OCI-LY7 (cell line): ENCODE results near the gene PEX5L. TPM values are rescaled to one million over a fixed set of nuclear protein-coding genes. Genes with fewer than 3 reads are reported as not detected.
A peak's percentile ranks its signal among the peaks of the same experiment; 100 is the strongest.

Source experiments
- BruUV-seq: library from RNA; stranded (reverse); fragments of 400-500 nt; replicated peaks from 2 replicates; lab custom pipeline; 2021; lab: Mats Ljungman, UMichigan
- CTCF ChIA-PET: fragments of 300-600 bp; sonication (Branson Sonifier 250); formaldehyde crosslinking; loops from one replicate; lab custom pipeline; 2022; ENCODE audit warnings: antibody characterized with exemption; ENCODE audit not compliant: unreplicated experiment; lab: Charles Lee
- POLR2A ChIA-PET: fragments of 300-600 bp; sonication (Branson Sonifier 250); formaldehyde crosslinking; loops from one replicate; lab custom pipeline; 2022; ENCODE audit warnings: antibody characterized with exemption; lab: Charles Lee
- DNase-seq: peaks from one replicate; pipeline ENCODE4 v3.0.0-alpha.2; 2015; ENCODE audit warnings: low spot score
- H2AFZ ChIP-seq: fragments of 200-600 bp; sonication (generic), shearing (Covaris generic); 2 replicates; pipeline ENCODE4 v1.6.1; 2014; ENCODE audit warnings: mild to moderate bottlenecking, antibody characterized with exemption, low read length, moderate library complexity
- H3K27ac ChIP-seq: fragments of 200-600 bp; sonication (generic); 2 replicates; pipeline ENCODE4 v1.5.1; 2014; ENCODE audit warnings: mixed run types, low read depth, mild to moderate bottlenecking, moderate library complexity, low read length, inconsistent platforms; ENCODE audit not compliant: poor library complexity, severe bottlenecking
- H3K36me3 ChIP-seq: fragments of 200-600 bp; sonication (generic); 2 replicates; pipeline ENCODE4 v1.6.1; 2014; ENCODE audit warnings: mild to moderate bottlenecking, antibody characterized with exemption, low read length, moderate library complexity, mixed read lengths; ENCODE audit not compliant: insufficient read depth
- H3K4me1 ChIP-seq: fragments of 200-600 bp; sonication (generic); 2 replicates; pipeline ENCODE4 v1.5.1; 2014; ENCODE audit warnings: mild to moderate bottlenecking, low read length; ENCODE audit not compliant: insufficient read depth, poor library complexity, severe bottlenecking
- H3K4me2 ChIP-seq: fragments of 200-600 bp; sonication (generic); 2 replicates; pipeline ENCODE4 v1.6.1; 2014; ENCODE audit warnings: mild to moderate bottlenecking, low read length
- H3K4me3 ChIP-seq: fragments of 200-600 bp; sonication (generic); 2 replicates; pipeline ENCODE4 v1.5.1; 2014; ENCODE audit warnings: mild to moderate bottlenecking, low read depth, low read length; ENCODE audit not compliant: poor library complexity, severe bottlenecking
- H3K79me2 ChIP-seq: fragments of 200-600 bp; sonication (generic); 2 replicates; pipeline ENCODE4 v1.6.1; 2016; ENCODE audit warnings: low read depth, mild to moderate bottlenecking, low read length, moderate library complexity, mixed read lengths; ENCODE audit not compliant: insufficient read depth
- H3K9me2 ChIP-seq: fragments of 200-600 bp; sonication (generic); 2 replicates; pipeline ENCODE4 v1.6.1; 2016; ENCODE audit warnings: mild to moderate bottlenecking, low read length, mixed read lengths; ENCODE audit not compliant: insufficient read depth
- H3K9me3 ChIP-seq: fragments of 200-600 bp; sonication (generic); 2 replicates; pipeline ENCODE4 v1.6.1; 2014; ENCODE audit warnings: mild to moderate bottlenecking, mixed run types, low read length, mixed read lengths
- H4K20me1 ChIP-seq: fragments of 200-600 bp; sonication (generic); 2 replicates; pipeline ENCODE4 v1.6.1; 2014; ENCODE audit warnings: mild to moderate bottlenecking, antibody characterized with exemption, low read length, moderate library complexity, mixed read lengths; ENCODE audit not compliant: insufficient read depth
- EZH2phosphoT487 ChIP-seq: fragments of 200-600 bp; sonication (generic); IDR thresholded peaks from 2 replicates; pipeline ENCODE4 v1.6.1; 2018; ENCODE audit warnings: low read depth, borderline replicate concordance, mild to moderate bottlenecking, mixed run types, antibody characterized with exemption, low read length, moderate library complexity, mixed read lengths
- intact Hi-C: fragments of 100-400 bp; cut with micrococcal nuclease; formaldehyde crosslinking; loops from one replicate; pipeline ENCODE4 v1.10.0; 2022; ENCODE audit not compliant: unreplicated experiment
- total RNA-seq, 2 experiments: library from RNA; depleted of rRNA in 1 of 2; stranded (reverse); fragments of >200 nt in 1 of 2; shearing (Covaris generic) in 1 of 2; gene quantifications; 2 replicates each; pipeline ENCODE4 v1.2.3, GENCODE V29; 2014 to 2022
- TF ChIP-seq, protein P1 (sequence below): fragments of 200-600 bp; sonication (generic); conservative IDR thresholded peaks from 2 replicates; pipeline ENCODE4 v1.5.1; 2014; ENCODE audit warnings: mild to moderate bottlenecking, antibody characterized with exemption, low read length, moderate library complexity, mixed read lengths

The PEX5L gene
- total RNA-seq, 2 experiments from 2014 or later: not detected

GRCh38 chr3:179948740-179949139 is 88.0 kb downstream of the PEX5L start:
- H3K79me2 ChIP-seq: no peaks in the 10 kb centered on the region
- POLR2A ChIA-PET: interaction anchor here (0.6 to 0.7 kb wide), 2 partner anchors 977 to 1026 kb away, joined by 3 read pairs; no protein-coding TSS in a partner anchor
- intact Hi-C loops: no loop called here

DNA sequence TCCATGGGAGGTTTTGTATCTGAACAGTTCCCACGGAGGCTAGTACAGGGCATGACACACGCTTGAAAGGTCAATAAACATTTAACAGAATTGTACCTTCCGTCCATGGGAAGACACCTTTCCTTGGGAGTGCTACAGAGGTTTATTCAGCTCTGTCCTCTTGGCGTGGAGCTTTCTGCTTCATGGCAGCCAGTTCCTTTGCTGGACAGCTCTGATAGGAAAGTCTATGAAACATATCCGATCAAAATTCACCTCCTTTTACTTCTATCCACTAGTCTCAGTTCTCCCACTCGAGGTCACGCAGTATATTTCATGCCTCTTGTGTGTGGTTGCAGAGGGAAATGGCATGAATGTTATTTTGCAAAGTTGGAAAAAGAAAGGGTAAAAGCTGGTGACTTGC is 91.2 kb downstream of the PEX5L start:
- TF ChIP-seq, protein P1, sequence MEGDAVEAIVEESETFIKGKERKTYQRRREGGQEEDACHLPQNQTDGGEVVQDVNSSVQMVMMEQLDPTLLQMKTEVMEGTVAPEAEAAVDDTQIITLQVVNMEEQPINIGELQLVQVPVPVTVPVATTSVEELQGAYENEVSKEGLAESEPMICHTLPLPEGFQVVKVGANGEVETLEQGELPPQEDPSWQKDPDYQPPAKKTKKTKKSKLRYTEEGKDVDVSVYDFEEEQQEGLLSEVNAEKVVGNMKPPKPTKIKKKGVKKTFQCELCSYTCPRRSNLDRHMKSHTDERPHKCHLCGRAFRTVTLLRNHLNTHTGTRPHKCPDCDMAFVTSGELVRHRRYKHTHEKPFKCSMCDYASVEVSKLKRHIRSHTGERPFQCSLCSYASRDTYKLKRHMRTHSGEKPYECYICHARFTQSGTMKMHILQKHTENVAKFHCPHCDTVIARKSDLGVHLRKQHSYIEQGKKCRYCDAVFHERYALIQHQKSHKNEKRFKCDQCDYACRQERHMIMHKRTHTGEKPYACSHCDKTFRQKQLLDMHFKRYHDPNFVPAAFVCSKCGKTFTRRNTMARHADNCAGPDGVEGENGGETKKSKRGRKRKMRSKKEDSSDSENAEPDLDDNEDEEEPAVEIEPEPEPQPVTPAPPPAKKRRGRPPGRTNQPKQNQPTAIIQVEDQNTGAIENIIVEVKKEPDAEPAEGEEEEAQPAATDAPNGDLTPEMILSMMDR: no peak
- no peak for TF ChIP-seq EZH2phosphoT487
- peaks cover 26% of the 10 kb centered on the region for H3K4me1 ChIP-seq
- intact Hi-C loops: no loop called here

More at GRCh38 chr3:179948740-179949139, 88.0 kb downstream of the PEX5L start:
- H4K20me1 ChIP-seq: no peaks in the 10 kb centered on the region
- H3K27ac ChIP-seq: no peak overlapping the region
- 0 out of 2 replicates have a peak overlapping the region, but pooled peaks have one; percentile 35 for H2AFZ ChIP-seq
- no peaks in the 10 kb centered on the region for H3K9me2 ChIP-seq
- CTCF ChIA-PET: no interaction called here
- no peak for TF ChIP-seq EZH2phosphoT487
- TF ChIP-seq, protein P1: no peak
- H3K4me1 ChIP-seq: peaks cover 39% of the 10 kb centered on the region
- no peaks in the 10 kb centered on the region for H3K36me3 ChIP-seq
- H3K4me3 ChIP-seq: no peak overlapping the region
- DNase-seq: no peak
- no TSS peak for BruUV-seq
- no peaks in the 10 kb centered on the region for H3K9me3 ChIP-seq
- H3K4me2 ChIP-seq: peak overlapping the region; percentile 68

DNA sequence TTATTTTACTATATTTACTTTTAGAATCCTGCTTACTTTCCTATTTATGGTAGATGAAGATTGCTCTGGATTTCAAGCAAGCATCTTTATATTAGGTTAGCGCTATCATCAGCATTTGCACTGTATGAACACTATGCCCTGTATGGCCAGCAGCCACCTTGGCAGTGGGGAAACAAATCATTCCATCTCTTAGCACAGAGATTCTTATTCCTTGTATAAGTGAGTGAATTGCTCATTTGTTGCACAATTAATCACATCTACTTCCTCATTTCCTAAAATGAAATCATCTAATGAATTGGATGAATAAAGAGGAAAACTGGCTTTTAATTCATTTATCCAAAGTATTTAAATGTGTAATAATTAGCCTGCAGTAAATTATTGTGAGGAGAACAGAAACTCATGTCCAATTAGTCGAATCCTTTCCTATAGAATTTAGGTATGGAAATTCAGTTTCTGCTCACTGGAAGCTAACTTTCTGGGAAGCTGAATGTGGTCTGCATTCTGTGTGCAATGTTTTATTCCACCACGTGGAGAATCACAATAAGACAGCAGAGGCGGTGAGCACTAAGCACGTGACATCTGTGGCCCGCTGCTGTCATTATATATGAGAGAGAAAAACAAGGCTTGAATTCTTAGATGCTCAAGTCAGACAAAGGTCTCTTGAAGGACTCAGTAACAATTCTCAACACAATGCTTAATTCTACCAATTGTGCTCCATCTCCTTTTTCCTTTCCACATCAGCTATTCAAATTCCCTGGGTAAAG is 93.4 kb downstream of the PEX5L start:
- no peak overlapping the region for H3K4me3 ChIP-seq
- H3K4me1 ChIP-seq: peaks cover 3% of the 10 kb centered on the region
- no TSS peak for BruUV-seq
- H3K79me2 ChIP-seq: no peaks in the 10 kb centered on the region
- ChIA-PET POLR2A (interaction anchor here (0.6 to 0.7 kb wide), 2 partner anchors 8 to 591 kb away, joined by 3 to 4 read pairs; no protein-coding TSS in a partner anchor), CTCF (no interaction called here)
- intact Hi-C loops: no loop called here
- H3K27ac ChIP-seq: no peak overlapping the region
- no peaks in the 10 kb centered on the region for H3K9me2 ChIP-seq
- H3K4me2 ChIP-seq: no peak overlapping the region
- H2AFZ ChIP-seq: no peak overlapping the region
- TF ChIP-seq, protein P1: no peak
- TF ChIP-seq EZH2phosphoT487: no peak
- H4K20me1 ChIP-seq: no peaks in the 10 kb centered on the region
- H3K9me3 ChIP-seq: no peaks in the 10 kb centered on the region
- DNase-seq: no peak
- H3K36me3 ChIP-seq: no peaks in the 10 kb centered on the region

More for the DNA sequence above, 91.2 kb downstream of the PEX5L start:
- BruUV-seq: no TSS peak
- H4K20me1 ChIP-seq: no peaks in the 10 kb centered on the region
- H3K4me3 ChIP-seq: no peak overlapping the region
- no peak overlapping the region for H3K4me2 ChIP-seq
- no peak overlapping the region for H3K27ac ChIP-seq
- no peaks in the 10 kb centered on the region for H3K9me3 ChIP-seq
- DNase-seq: no peak
- H3K79me2 ChIP-seq: no peaks in the 10 kb centered on the region
- H3K9me2 ChIP-seq: no peaks in the 10 kb centered on the region
- H2AFZ ChIP-seq: no peak overlapping the region
- ChIA-PET POLR2A (interaction anchor here (0.7 to 1.8 kb wide), 5 partner anchors 9 to 1812 kb away, joined by 3 to 7 read pairs (median 4); no protein-coding TSS in a partner anchor), CTCF (interaction anchor here (0.7 kb wide), 1 partner anchor 9 kb away, joined by 3 read pairs; no protein-coding TSS in a partner anchor)
- no peaks in the 10 kb centered on the region for H3K36me3 ChIP-seq
